ENCODE results near the gene ADARB1.

GRCh38 chr21:45267390-45267760 lies 193.0 kb downstream of the ADARB1 start:
- no peak for TF ChIP-seq CTCF (conservative IDR thresholded peaks at IDR 0.05)
- TF ChIP-seq ZFX (IDR thresholded peaks at IDR 0.05), result no peak

Measured in C4-2B (cell line).